ENCODE results near the gene ABCC10.

ABCC10 gene

GRCh38 chr6:43444582-43444981, 17.2 kb downstream of the ABCC10 start:
- WGBS, 2 experiments (ENCODE audit: insufficient coverage in 2 of 2), result 98 to 100% methylated on average over 2 to 4 of the region's 8 CpGs
- Histone ChIP-seq H3K27ac (ENCODE audit: low read depth, low read length, severe bottlenecking) (no peak overlapping the region), H3K4me3 (ENCODE audit: extremely low read depth, insufficient read depth, low read length, poor library complexity, severe bottlenecking) (no peak overlapping the region), H3K36me3 (ENCODE audit: control insufficient read depth, insufficient read depth, low read length) (peaks cover 66% of the 10 kb centered on the region), H3K4me1 (ENCODE audit: control insufficient read depth, insufficient read depth, low read length, poor library complexity, severe bottlenecking) (no peaks in the 10 kb centered on the region), H3K9me3 (ENCODE audit: control insufficient read depth, low read length) (no peaks in the 10 kb centered on the region)

- no peaks in the 10 kb centered on the region for H3K9me3 ChIP-seq (ENCODE audit: control insufficient read depth, low read length)
- no peaks in the 10 kb centered on the region for H3K4me1 ChIP-seq (ENCODE audit: control insufficient read depth, insufficient read depth, low read length, poor library complexity, severe bottlenecking)
- WGBS, 2 experiments (ENCODE audit: insufficient coverage in 2 of 2), result 90 to 94% methylated on average over 15 to 16 of the region's 16 CpGs
- no peak overlapping the region for H3K4me3 ChIP-seq (ENCODE audit: extremely low read depth, insufficient read depth, low read length, poor library complexity, severe bottlenecking)
- H3K36me3 ChIP-seq (ENCODE audit: control insufficient read depth, insufficient read depth, low read length), result peaks cover 65% of the 10 kb centered on the region
- H3K27ac ChIP-seq (ENCODE audit: low read depth, low read length, severe bottlenecking), result no peak overlapping the region
Observed at GRCh38 chr6:43445576-43445975, 18.2 kb downstream of the ABCC10 start.

GRCh38 chr6:43447604-43448003, 20.3 kb downstream of the ABCC10 start:
- Histone ChIP-seq H3K9me3 (ENCODE audit: control insufficient read depth, low read length) (no peaks in the 10 kb centered on the region), H3K36me3 (ENCODE audit: control insufficient read depth, insufficient read depth, low read length) (peaks cover 73% of the 10 kb centered on the region)

GRCh38 chr6:43448916-43449315, 21.6 kb downstream of the ABCC10 start:
- peaks cover 60% of the 10 kb centered on the region for H3K36me3 ChIP-seq (ENCODE audit: control insufficient read depth, insufficient read depth, low read length)

More at GRCh38 chr6:43447604-43448003, 20.3 kb downstream of the ABCC10 start:
- no peaks in the 10 kb centered on the region for H3K4me1 ChIP-seq (ENCODE audit: control insufficient read depth, insufficient read depth, low read length, poor library complexity, severe bottlenecking)
- 96% methylated on average over 11 to 16 of the region's 16 CpGs for WGBS, 2 experiments (ENCODE audit: insufficient coverage in 2 of 2)
- H3K27ac ChIP-seq (ENCODE audit: low read depth, low read length, severe bottlenecking), result no peak overlapping the region
- H3K4me3 ChIP-seq (ENCODE audit: extremely low read depth, insufficient read depth, low read length, poor library complexity, severe bottlenecking), result no peak overlapping the region

GRCh38 chr6:43450699-43451131, 23.4 kb downstream of the ABCC10 start:
- peaks cover 46% of the 10 kb centered on the region for H3K36me3 ChIP-seq (ENCODE audit: control insufficient read depth, insufficient read depth, low read length)
- 85 to 91% methylated on average over 11 to 12 of the region's 13 CpGs for WGBS, 2 experiments (ENCODE audit: insufficient coverage in 2 of 2)
- H3K4me3 ChIP-seq (ENCODE audit: extremely low read depth, insufficient read depth, low read length, poor library complexity, severe bottlenecking), result no peak overlapping the region
- no peaks in the 10 kb centered on the region for H3K9me3 ChIP-seq (ENCODE audit: control insufficient read depth, low read length)
- no peaks in the 10 kb centered on the region for H3K4me1 ChIP-seq (ENCODE audit: control insufficient read depth, insufficient read depth, low read length, poor library complexity, severe bottlenecking)
- no peak overlapping the region for H3K27ac ChIP-seq (ENCODE audit: low read depth, low read length, severe bottlenecking)

More at GRCh38 chr6:43448916-43449315, 21.6 kb downstream of the ABCC10 start:
- Histone ChIP-seq H3K4me3 (ENCODE audit: extremely low read depth, insufficient read depth, low read length, poor library complexity, severe bottlenecking) (no peak overlapping the region), H3K4me1 (ENCODE audit: control insufficient read depth, insufficient read depth, low read length, poor library complexity, severe bottlenecking) (no peaks in the 10 kb centered on the region), H3K27ac (ENCODE audit: low read depth, low read length, severe bottlenecking) (no peak overlapping the region), H3K9me3 (ENCODE audit: control insufficient read depth, low read length) (no peaks in the 10 kb centered on the region)
- WGBS, 2 experiments (ENCODE audit: insufficient coverage in 2 of 2), result 93 to 100% methylated on average over 2 of the region's 4 CpGs

- no peaks in the 10 kb centered on the region for H3K9me3 ChIP-seq (ENCODE audit: control insufficient read depth, low read length)
- no peaks in the 10 kb centered on the region for H3K4me1 ChIP-seq (ENCODE audit: control insufficient read depth, insufficient read depth, low read length, poor library complexity, severe bottlenecking)
- H3K4me3 ChIP-seq (ENCODE audit: extremely low read depth, insufficient read depth, low read length, poor library complexity, severe bottlenecking), result no peak overlapping the region
- H3K27ac ChIP-seq (ENCODE audit: low read depth, low read length, severe bottlenecking), result no peak overlapping the region
- peaks cover 42% of the 10 kb centered on the region for H3K36me3 ChIP-seq (ENCODE audit: control insufficient read depth, insufficient read depth, low read length)
- WGBS, 2 experiments (ENCODE audit: insufficient coverage in 2 of 2), result no CpG with 5 or more reads among the region's 4 CpGs
Observed at GRCh38 chr6:43451348-43451747, 24.0 kb downstream of the ABCC10 start.

- H3K4me1 ChIP-seq (ENCODE audit: control insufficient read depth, insufficient read depth, low read length, poor library complexity, severe bottlenecking), result no peaks in the 10 kb centered on the region
- WGBS, 2 experiments (ENCODE audit: insufficient coverage in 2 of 2), result 94 to 96% methylated on average over 7 to 8 of the region's 8 CpGs
- peaks cover 40% of the 10 kb centered on the region for H3K36me3 ChIP-seq (ENCODE audit: control insufficient read depth, insufficient read depth, low read length)
Observed at GRCh38 chr6:43451939-43452338, 24.6 kb downstream of the ABCC10 start.

GRCh38 chr6:43452896-43453295, 25.6 kb downstream of the ABCC10 start:
- peaks cover 31% of the 10 kb centered on the region for H3K36me3 ChIP-seq (ENCODE audit: control insufficient read depth, insufficient read depth, low read length)
- H3K4me3 ChIP-seq (ENCODE audit: extremely low read depth, insufficient read depth, low read length, poor library complexity, severe bottlenecking), result no peak overlapping the region
- 98 to 100% methylated on average over 4 of the region's 4 CpGs for WGBS, 2 experiments (ENCODE audit: insufficient coverage in 2 of 2)
- no peaks in the 10 kb centered on the region for H3K4me1 ChIP-seq (ENCODE audit: control insufficient read depth, insufficient read depth, low read length, poor library complexity, severe bottlenecking)
- no peak overlapping the region for H3K27ac ChIP-seq (ENCODE audit: low read depth, low read length, severe bottlenecking)
- H3K9me3 ChIP-seq (ENCODE audit: control insufficient read depth, low read length), result no peaks in the 10 kb centered on the region

More at GRCh38 chr6:43451939-43452338, 24.6 kb downstream of the ABCC10 start:
- Histone ChIP-seq H3K4me3 (ENCODE audit: extremely low read depth, insufficient read depth, low read length, poor library complexity, severe bottlenecking) (no peak overlapping the region), H3K27ac (ENCODE audit: low read depth, low read length, severe bottlenecking) (no peak overlapping the region), H3K9me3 (ENCODE audit: control insufficient read depth, low read length) (no peaks in the 10 kb centered on the region)

- Histone ChIP-seq H3K4me3 (ENCODE audit: extremely low read depth, insufficient read depth, low read length, poor library complexity, severe bottlenecking) (no peak overlapping the region), H3K9me3 (ENCODE audit: control insufficient read depth, low read length) (no peaks in the 10 kb centered on the region), H3K4me1 (ENCODE audit: control insufficient read depth, insufficient read depth, low read length, poor library complexity, severe bottlenecking) (no peaks in the 10 kb centered on the region), H3K27ac (ENCODE audit: low read depth, low read length, severe bottlenecking) (no peak overlapping the region), H3K36me3 (ENCODE audit: control insufficient read depth, insufficient read depth, low read length) (peaks cover 27% of the 10 kb centered on the region)
Observed at GRCh38 chr6:43453831-43454230, 26.5 kb downstream of the ABCC10 start.

GRCh38 chr6:43454290-43454695, 27.0 kb downstream of the ABCC10 start:
- H3K9me3 ChIP-seq (ENCODE audit: control insufficient read depth, low read length), result no peaks in the 10 kb centered on the region
- H3K4me1 ChIP-seq (ENCODE audit: control insufficient read depth, insufficient read depth, low read length, poor library complexity, severe bottlenecking), result no peaks in the 10 kb centered on the region
- peaks cover 23% of the 10 kb centered on the region for H3K36me3 ChIP-seq (ENCODE audit: control insufficient read depth, insufficient read depth, low read length)
- 20 to 23% methylated on average over 13 to 14 of the region's 17 CpGs for WGBS, 2 experiments (ENCODE audit: insufficient coverage in 2 of 2)
- H3K27ac ChIP-seq (ENCODE audit: low read depth, low read length, severe bottlenecking), result no peak overlapping the region
- H3K4me3 ChIP-seq (ENCODE audit: extremely low read depth, insufficient read depth, low read length, poor library complexity, severe bottlenecking), result peak overlapping the region; percentile 48

- H3K27ac ChIP-seq (ENCODE audit: low read depth, low read length, severe bottlenecking), result no peak overlapping the region
- H3K9me3 ChIP-seq (ENCODE audit: control insufficient read depth, low read length), result no peaks in the 10 kb centered on the region
- peaks cover 20% of the 10 kb centered on the region for H3K36me3 ChIP-seq (ENCODE audit: control insufficient read depth, insufficient read depth, low read length)
- WGBS, 2 experiments (ENCODE audit: insufficient coverage in 2 of 2), result 0 to 1% methylated on average over 51 to 82 of the region's 97 CpGs
- H3K4me3 ChIP-seq (ENCODE audit: extremely low read depth, insufficient read depth, low read length, poor library complexity, severe bottlenecking), result peak overlapping the region; percentile 48
- no peaks in the 10 kb centered on the region for H3K4me1 ChIP-seq (ENCODE audit: control insufficient read depth, insufficient read depth, low read length, poor library complexity, severe bottlenecking)
Observed at GRCh38 chr6:43454696-43455530, 27.6 kb downstream of the ABCC10 start.

Data from mesodermal cell (in vitro differentiated cells).